Panc1 (cell line): ENCODE results near the gene GMEB2. TPM values are rescaled to one million over a fixed set of nuclear protein-coding genes. Genes with fewer than 3 reads are reported as not detected.

Experiments used
- ATAC-seq: fragments of 200-7000 bp; cut with Tn5 transposase; 2 replicates; pipeline ENCODE4 v1.9.1; 2020; ENCODE audit warnings: mild to moderate bottlenecking, moderate library complexity
- BruUV-seq: library from RNA; stranded (reverse); fragments of 400-500 nt; replicated peaks from 2 replicates; lab custom pipeline; 2021; lab: Mats Ljungman, UMichigan
- CTCF ChIA-PET: fragments of 300-600 bp; sonication (Branson Sonifier 250); formaldehyde crosslinking; loops from one replicate; lab custom pipeline; 2022; ENCODE audit warnings: antibody characterized with exemption; lab: Charles Lee
- POLR2A ChIA-PET: fragments of 300-600 bp; sonication (Branson Sonifier 250); formaldehyde crosslinking; loops from one replicate; lab custom pipeline; 2022; ENCODE audit warnings: antibody characterized with exemption; lab: Charles Lee
- DNase-seq: peaks from one replicate; pipeline ENCODE4 v3.0.0-alpha.2; 2010; ENCODE audit warnings: low read depth, low spot score
- H3K27ac ChIP-seq: 2 replicates; pipeline ENCODE4 v1.5.1; 2011; ENCODE audit warnings: mild to moderate bottlenecking, low read length, inconsistent platforms
- H3K27me3 ChIP-seq: fragments of 200-500 bp; sonication (Bioruptor generic); 2 replicates; pipeline ENCODE4 v1.6.0; 2014; ENCODE audit warnings: low read length, inconsistent platforms; ENCODE audit not compliant: control insufficient read depth, insufficient read depth
- H3K36me3 ChIP-seq: fragments of 200-500 bp; sonication (Bioruptor generic); 2 replicates; pipeline ENCODE4 v1.5.1; 2014; ENCODE audit warnings: inconsistent platforms, mild to moderate bottlenecking, low read length, moderate library complexity; ENCODE audit not compliant: control insufficient read depth, insufficient read depth
- H3K4me1 ChIP-seq: 2 replicates; pipeline ENCODE4 v1.5.1; 2011; ENCODE audit warnings: inconsistent platforms, mild to moderate bottlenecking, low read length, moderate library complexity; ENCODE audit not compliant: control insufficient read depth, insufficient read depth
- H3K4me3 ChIP-seq, 2 experiments: 2 replicates each; pipeline ENCODE4 v1.5.1; 2011 to 2012; ENCODE audit warnings: low read depth in 2 of 2, low read length in 2 of 2, mild to moderate bottlenecking in 2 of 2, inconsistent platforms in 1 of 2, moderate library complexity in 1 of 2
- H3K9me3 ChIP-seq: fragments of 200-500 bp; sonication (Bioruptor generic); 2 replicates; pipeline ENCODE4 v1.5.1; 2014; ENCODE audit warnings: low read depth, mild to moderate bottlenecking, inconsistent platforms, low read length, moderate library complexity; ENCODE audit not compliant: control insufficient read depth, insufficient read depth
- CTCF ChIP-seq: fragments of 450-650 bp; IDR thresholded peaks from 2 replicates; pipeline ENCODE4 v1.5.1; 2017; ENCODE audit warnings: mild to moderate bottlenecking
- POLR2AphosphoS5 ChIP-seq: IDR thresholded peaks from 2 replicates; pipeline ENCODE4 v1.6.1; 2012; ENCODE audit warnings: mild to moderate bottlenecking, low read depth, low read length, moderate library complexity
- REST ChIP-seq, 2 experiments: IDR thresholded peaks; 2 replicates each; pipeline ENCODE4 v1.6.1; 2011 to 2012; ENCODE audit warnings: low read depth in 2 of 2, control low read depth in 1 of 2, low read length in 1 of 2, mild to moderate bottlenecking in 1 of 2, moderate library complexity in 1 of 2; ENCODE audit not compliant: insufficient read depth in 1 of 2
- SIN3A ChIP-seq: IDR thresholded peaks from 2 replicates; pipeline ENCODE4 v1.6.1; 2012; ENCODE audit warnings: low read depth, mild to moderate bottlenecking, low read length, moderate library complexity, borderline replicate concordance; ENCODE audit not compliant: insufficient read depth
- TCF7L2 ChIP-seq: IDR thresholded peaks from 2 replicates; pipeline ENCODE4 v1.6.1; 2011; ENCODE audit warnings: mild to moderate bottlenecking, low read depth, low read length, inconsistent platforms
- in situ Hi-C: cut with HindIII; loops from 2 replicates; pipeline ENCODE4 v1.10.0; 2016; ENCODE audit warnings: low sequenced_read_pairs, low pct_unique_long_range_greater_than_20kb
- intact Hi-C: fragments of 100-400 bp; cut with micrococcal nuclease; formaldehyde crosslinking; loops from one replicate; pipeline ENCODE4 v1.10.0; 2022; ENCODE audit not compliant: unreplicated experiment
- total RNA-seq: library from RNA; stranded (reverse); gene quantifications from one replicate; pipeline ENCODE4 v1.2.1, GENCODE V29; 2021; ENCODE audit not compliant: unreplicated experiment

GMEB2 gene
- total RNA-seq, 1 experiment from 2014 or later, result 13.1 TPM

- no peaks in the 10 kb centered on the region for H3K27me3 ChIP-seq
- no peaks in the 10 kb centered on the region for H3K4me1 ChIP-seq
- ChIA-PET POLR2A (interaction anchor here (0.6 kb wide), 2 partner anchors 9 to 44 kb away, joined by 7 to 9 read pairs; no protein-coding TSS in a partner anchor), CTCF (no interaction called here)
- in situ Hi-C loops, result no loop called here
- no peaks in the 10 kb centered on the region for H3K36me3 ChIP-seq
- no peak for ATAC-seq
- H3K27ac ChIP-seq, result no peak overlapping the region
- no peak overlapping the region for H3K4me3 ChIP-seq
- no peak for TF ChIP-seq CTCF
- no peak for TF ChIP-seq REST (IDR thresholded peaks at IDR 0.05; ENCODE audit: insufficient read depth in 1 of 2, low read depth in 2 of 2, low read length in 1 of 2)
- TF ChIP-seq POLR2AphosphoS5, result no peak
- TF ChIP-seq TCF7L2, result no peak
- TF ChIP-seq SIN3A, result no peak
- intact Hi-C loops, result no loop called here
- H3K9me3 ChIP-seq, result no peaks in the 10 kb centered on the region
- BruUV-seq, result no TSS peak
- DNase-seq, result no peak
Measured at GRCh38 chr20:63560856-63561609, 65.9 kb downstream of the GMEB2 start.

GRCh38 chr20:63560333-63560805 lies 66.5 kb downstream of the GMEB2 start:
- in situ Hi-C loops, result no loop called here
- POLR2A ChIA-PET, result interaction anchor here (0.6 kb wide), 1 partner anchor 44 kb away, joined by 7 read pairs; no protein-coding TSS in a partner anchor

More at GRCh38 chr20:63560333-63560805, 66.5 kb downstream of the GMEB2 start:
- no peak for TF ChIP-seq CTCF
- TF ChIP-seq REST (IDR thresholded peaks at IDR 0.05; ENCODE audit: insufficient read depth in 1 of 2, low read depth in 2 of 2, low read length in 1 of 2), result no peak
- no peak for TF ChIP-seq TCF7L2
- CTCF ChIA-PET, result interaction anchor here (0.9 kb wide), 1 partner anchor 23 kb away, joined by 3 read pairs; the partner anchor contains the start of gene PTK6
- no peaks in the 10 kb centered on the region for H3K9me3 ChIP-seq
- no peak for DNase-seq
- intact Hi-C loops, result no loop called here
- ATAC-seq, result no peak
- no peaks in the 10 kb centered on the region for H3K4me1 ChIP-seq
- BruUV-seq, result no TSS peak
- H3K27ac ChIP-seq, result no peak overlapping the region
- no peak overlapping the region for H3K4me3 ChIP-seq
- H3K27me3 ChIP-seq, result no peaks in the 10 kb centered on the region
- H3K36me3 ChIP-seq, result no peaks in the 10 kb centered on the region
